ENCODE data around the gene CAPN11.

- TF ChIP-seq CTCF (IDR thresholded peaks at IDR 0.05; ENCODE audit: extremely low read depth in 1 of 2, insufficient read depth in 1 of 2, low read depth in 1 of 2, low read length in 2 of 2), result no peak
- TF ChIP-seq EZH2 (IDR thresholded peaks at IDR 0.05; ENCODE audit: borderline replicate concordance, low read depth, low read length, severe bottlenecking), result no peak
- no peak for TF ChIP-seq POLR2AphosphoS5 (IDR thresholded peaks at IDR 0.05; ENCODE audit: insufficient read depth, low read depth, low read length)
- TF ChIP-seq JUN (IDR thresholded peaks at IDR 0.05; ENCODE audit: borderline replicate concordance, insufficient read depth, insufficient read length, low read depth), result no peak
Measured at GRCh38 chr6:44225579-44226325, 67.1 kb downstream of the CAPN11 start.

Measured in endothelial cell of umbilical vein (primary cell).